ENCODE measurements around the gene LAG3.
A peak's percentile ranks its signal among the peaks of the same experiment; 100 is the strongest.
"Not testable (repeated sequence)": the region's sequence is repeated elsewhere in the genome, so short reads cannot be mapped to it uniquely, and the experiment has no call there.

Gene LAG3

DNA sequence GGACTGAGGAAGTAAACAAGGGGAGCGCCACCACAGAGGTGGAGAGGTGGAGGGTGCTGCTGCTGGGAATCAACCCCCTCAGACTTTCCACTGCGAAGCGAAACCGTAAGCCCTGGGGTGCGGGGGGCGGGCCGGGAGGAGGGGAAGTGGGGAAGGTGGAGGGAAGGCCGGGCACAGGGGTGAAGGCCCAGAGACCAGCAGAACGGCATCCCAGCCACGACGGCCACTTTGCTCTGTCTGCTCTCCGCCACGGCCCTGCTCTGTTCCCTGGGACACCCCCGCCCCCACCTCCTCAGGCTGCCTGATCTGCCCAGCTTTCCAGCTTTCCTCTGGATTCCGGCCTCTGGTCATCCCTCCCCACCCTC lies at the start of gene LAG3:
Gene LAG3 (plus strand): TSS at position 190 of the 365 bp plus-strand sequence. CDS start 333 bp downstream, outside the sequence.
- DNase-seq (ENCODE audit: low read depth, low spot score): no peak

DNA sequence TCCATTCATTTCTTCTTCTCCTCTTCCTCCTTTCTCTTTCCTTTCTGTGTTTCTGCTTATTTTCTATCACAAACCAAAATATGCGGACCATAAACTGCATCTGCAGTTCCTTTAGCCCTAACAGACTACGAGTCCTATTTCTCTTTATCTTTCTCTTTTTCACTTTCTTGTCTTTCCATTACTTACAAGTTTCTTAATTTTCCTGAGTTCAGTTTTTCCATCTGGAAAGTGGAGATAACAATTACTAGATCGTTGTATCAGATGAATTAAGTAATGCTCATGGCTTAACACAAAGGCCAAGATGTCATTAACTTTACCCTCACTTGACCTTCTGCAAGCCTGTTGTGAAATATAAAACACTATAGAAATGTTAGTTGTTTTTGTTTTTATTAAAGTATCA lies 49.5 kb upstream of the LAG3 start:
- DNase-seq (ENCODE audit: low read depth, low spot score): no peak

GRCh38 chr12:6723607-6724408 lies 48.5 kb upstream of the LAG3 start, which contains the start of gene COPS7A:
COPS7A (plus strand) TSS chr12:6724046; CDS start chr12:6724657, 611 bp downstream.
- DNase-seq (ENCODE audit: low read depth, low spot score): peak; percentile 90

GRCh38 chr12:6724409-6724797 lies 47.9 kb upstream of the LAG3 start:
- DNase-seq (ENCODE audit: low read depth, low spot score): no peak

DNA sequence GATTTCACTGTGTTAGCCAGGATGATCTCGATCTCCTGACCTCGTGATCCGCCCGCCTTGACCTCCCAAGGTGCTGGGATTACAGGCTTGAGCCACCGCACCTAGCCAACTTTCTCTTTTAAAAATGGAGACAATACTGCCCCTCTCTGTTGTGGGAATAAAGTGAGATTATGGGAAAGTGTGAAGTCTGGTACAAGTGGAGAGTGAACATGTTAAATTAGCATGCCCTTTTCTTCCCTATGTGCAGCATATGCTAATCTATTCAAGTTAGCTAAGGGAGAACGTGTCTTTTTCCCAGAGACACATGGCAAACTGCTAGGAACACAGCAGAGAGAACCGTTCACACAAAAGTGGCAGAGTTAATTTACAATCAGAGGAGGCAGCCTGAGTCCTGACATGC lies 47.0 kb upstream of the LAG3 start:
- no peak for DNase-seq (ENCODE audit: low read depth, low spot score)

GRCh38 chr12:6729186-6729585 lies 43.1 kb upstream of the LAG3 start:
- DNase-seq (ENCODE audit: low read depth, low spot score): no peak

DNA sequence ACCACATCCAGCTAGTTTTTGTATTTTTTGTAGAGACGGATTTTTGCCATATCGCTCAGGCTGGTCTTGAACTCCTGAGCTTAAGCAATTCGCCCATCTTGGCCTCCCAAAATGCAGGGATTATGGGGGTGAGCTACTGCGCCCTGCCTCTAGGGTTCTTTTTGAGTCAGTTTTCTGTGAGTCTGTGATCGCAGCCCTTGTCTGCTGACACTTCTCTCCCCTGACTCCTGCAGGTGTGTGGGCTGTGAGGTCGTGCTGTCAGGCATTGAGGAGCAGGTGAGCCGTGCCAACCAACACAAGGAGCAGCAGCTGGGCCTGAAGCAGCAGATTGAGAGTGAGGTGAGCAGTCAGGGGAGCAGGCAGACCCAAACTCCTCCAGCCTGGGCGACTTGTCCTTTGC lies 42.2 kb upstream of the LAG3 start:
- no peak for DNase-seq (ENCODE audit: low read depth, low spot score)

- no peak for DNase-seq (ENCODE audit: low read depth, low spot score)
These were observed 37.6 kb upstream of the LAG3 start for GRCh38 chr12:6734506-6735387.

GRCh38 chr12:6735448-6736191 lies 36.7 kb upstream of the LAG3 start:
- no peak for DNase-seq (ENCODE audit: low read depth, low spot score)

DNA sequence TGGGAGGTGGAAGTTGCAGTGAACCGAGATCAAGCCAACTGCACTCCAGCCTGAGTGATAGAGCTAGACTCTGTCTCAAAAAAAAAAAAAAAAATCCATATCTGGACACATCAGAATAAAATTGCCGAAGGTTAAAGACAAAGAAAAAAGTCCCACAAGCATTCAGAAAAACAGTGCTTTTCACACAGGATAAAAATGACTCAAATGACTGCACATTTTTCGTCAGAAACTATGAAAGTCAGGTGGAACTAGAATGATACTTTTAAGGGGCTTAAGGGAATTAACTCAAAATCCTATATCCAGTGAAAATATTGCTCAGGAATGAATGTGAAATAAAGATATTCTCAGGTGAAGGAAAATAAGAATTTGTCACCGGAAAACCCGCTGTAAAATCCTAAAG lies 35.6 kb upstream of the LAG3 start:
- no peak for DNase-seq (ENCODE audit: low read depth, low spot score)

DNA sequence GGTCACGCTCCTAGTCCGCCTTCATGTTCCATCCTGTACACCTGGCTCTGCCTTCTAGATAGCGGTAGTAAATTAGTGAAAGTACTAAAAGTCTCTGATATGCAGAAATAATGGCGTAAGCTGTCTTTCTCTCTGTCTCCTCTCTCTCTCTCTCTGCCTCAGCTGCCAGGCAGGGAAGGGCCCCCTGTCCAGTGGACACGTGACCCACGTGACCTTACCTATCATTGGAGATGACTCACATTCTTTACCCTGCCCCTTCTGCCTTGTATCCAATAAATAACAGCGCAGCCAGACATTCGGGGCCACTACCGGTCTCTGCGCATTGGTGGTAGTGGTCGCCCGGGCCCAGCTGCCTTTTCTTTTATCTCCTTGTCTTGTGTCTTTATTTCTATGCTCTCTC lies 30.2 kb upstream of the LAG3 start:
- DNase-seq (ENCODE audit: low read depth, low spot score): not testable (repeated sequence)

GRCh38 chr12:6742834-6743233 lies 29.5 kb upstream of the LAG3 start:
- DNase-seq (ENCODE audit: low read depth, low spot score): no peak

DNA sequence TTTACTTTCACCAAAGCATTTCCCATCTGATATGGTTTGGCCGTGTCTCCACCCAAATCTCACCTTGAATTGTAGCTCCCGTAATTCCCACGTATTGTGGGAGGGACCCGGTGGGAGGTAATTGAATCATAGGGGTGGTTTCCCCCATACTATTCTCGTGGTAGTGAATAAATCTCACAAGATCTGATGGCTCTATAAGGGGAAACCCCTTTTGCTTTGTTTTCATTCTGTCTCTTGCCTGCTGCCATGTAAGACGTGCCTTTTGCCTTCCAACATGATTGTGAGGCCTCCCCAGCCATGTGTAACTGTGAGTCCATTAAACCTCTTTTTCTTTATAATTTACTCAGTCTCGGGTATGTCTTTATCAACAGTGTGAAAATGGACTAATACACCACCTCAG lies 29.0 kb upstream of the LAG3 start:
- not testable (repeated sequence) for DNase-seq (ENCODE audit: low read depth, low spot score)

DNA sequence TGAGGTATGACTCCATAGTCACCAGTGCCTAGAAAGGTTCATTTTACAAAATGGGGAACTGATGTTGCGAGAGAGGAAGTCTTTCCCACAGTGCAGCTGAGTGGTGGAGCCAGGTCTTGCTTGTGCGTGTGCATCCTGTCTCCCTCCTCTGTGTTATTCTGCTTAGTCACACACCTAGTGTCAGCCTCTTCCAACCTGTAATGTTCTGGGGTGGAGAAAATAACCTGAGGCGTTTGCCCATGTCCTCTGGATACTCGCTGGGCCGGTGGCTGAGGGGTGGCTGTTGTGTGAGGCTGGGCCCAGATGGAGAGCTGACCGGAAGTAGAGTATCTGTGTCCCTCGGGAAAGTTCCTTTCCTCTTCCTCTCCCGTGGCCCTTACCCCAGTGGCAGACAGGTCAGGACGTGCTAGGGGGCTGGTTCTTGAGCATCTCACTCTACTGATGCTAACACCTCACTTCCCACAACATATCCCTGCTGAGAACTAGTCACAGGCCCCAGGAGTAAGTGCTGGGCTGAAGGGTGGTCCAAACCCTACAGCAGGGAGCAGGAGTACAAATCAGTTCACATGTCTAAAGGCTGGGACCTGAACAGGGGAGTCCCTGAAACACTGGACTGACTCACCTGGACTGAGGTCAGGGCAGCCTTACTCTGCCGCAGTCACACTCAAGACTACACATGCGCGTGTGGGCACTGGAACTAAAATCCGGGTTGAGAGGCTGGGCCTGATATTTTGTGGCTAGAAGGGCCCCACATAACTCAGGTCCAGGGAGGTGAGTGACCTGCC lies 26.4 kb upstream of the LAG3 start:
- DNase-seq (ENCODE audit: low read depth, low spot score): no peak

GRCh38 chr12:6747216-6747615 lies 25.1 kb upstream of the LAG3 start:
- DNase-seq (ENCODE audit: low read depth, low spot score): no peak

DNA sequence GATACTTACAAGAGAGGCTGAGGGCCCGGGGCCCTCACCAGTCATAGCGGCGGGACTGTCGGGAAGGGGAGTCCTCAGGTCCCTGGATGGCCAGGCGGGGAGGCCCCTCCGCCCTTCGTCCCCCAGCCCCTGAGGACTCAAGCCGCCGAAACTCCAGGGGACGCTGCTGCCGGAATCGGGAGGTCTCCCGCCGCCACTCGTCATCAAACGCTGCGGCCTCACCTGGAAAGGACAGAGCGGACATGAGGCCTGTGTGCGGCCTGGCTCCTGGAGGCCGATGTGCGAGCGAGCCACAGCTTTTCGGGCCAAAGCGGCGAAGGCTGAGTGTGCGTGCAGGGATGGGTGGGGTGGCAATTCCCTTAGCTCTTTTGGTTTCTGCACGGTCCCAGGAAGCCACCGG lies 23.6 kb upstream of the LAG3 start:
- DNase-seq (ENCODE audit: low read depth, low spot score): no peak

DNA sequence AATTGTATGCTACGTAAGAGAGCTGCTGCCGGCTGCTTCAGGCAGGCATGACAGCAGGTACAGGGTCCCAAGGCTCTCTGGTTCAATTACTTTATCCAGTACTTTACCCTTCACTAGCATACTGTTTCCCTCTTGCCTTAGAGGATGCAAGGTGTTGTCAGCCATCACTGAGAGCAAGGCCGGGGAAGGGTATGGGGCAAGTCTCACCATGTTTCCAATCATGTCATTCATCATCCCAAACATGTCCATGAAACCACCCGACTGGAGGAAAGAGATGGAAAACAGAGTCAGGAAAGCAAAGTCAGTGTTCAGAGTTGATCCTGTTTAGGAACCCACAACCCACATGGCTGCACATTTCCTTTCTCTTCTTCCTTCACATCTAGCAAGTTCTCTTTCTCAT lies 21.8 kb upstream of the LAG3 start:
- DNase-seq (ENCODE audit: low read depth, low spot score): no peak

DNA sequence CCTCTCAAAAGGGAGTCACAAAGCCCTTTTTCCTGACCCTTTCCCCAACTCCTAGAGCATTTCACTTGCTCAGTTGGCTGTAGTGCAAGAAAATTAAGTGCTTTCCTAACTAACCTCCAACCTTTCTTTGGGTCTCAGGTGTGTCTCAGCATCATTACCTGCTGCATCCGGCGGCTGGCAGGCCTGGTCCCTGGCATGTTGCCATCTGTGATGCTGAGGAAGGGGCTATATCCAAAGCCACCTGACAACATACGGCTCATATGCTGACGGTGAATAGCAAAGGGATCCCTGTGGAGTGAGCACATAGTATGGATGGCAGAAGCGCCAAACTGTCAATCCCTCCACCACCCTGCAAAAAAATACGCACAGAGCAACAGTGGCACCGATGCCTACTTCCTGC lies 20.6 kb upstream of the LAG3 start:
- DNase-seq (ENCODE audit: low read depth, low spot score): no peak

- no peak for DNase-seq (ENCODE audit: low read depth, low spot score)
These were observed 20.0 kb upstream of the LAG3 start for GRCh38 chr12:6752167-6752920.

- DNase-seq (ENCODE audit: low read depth, low spot score): peak; percentile 93
These were observed 19.2 kb upstream of the LAG3 start, which contains the start of gene MLF2 for GRCh38 chr12:6752921-6753771. MLF2 (minus strand) TSS chr12:6753141; CDS start chr12:6752334, 807 bp downstream.

Measured in activated CD4-positive, CD25-positive, alpha-beta regulatory T cell treated with anti-CD3 and anti-CD28 coated beads, Interleukin-2, amount 50 U/mL, for 16 hours (primary cell).